Ramos (cell line): ENCODE data around the gene LGALS14.

Source experiments
- in situ Hi-C: fragments of 300-500 bp; cut with MboI; formaldehyde crosslinking; loops from one replicate; pipeline ENCODE4 v1.14.3; 2022; ENCODE audit warnings: low sequenced_read_pairs; ENCODE audit not compliant: unreplicated experiment

LGALS14 gene

GRCh38 chr19:39738814-39739213 lies 34.5 kb downstream of the LGALS14 start:
- in situ Hi-C loops: no loop called here

GRCh38 chr19:39740395-39740794 lies 36.1 kb downstream of the LGALS14 start:
- in situ Hi-C loops: no loop called here

GRCh38 chr19:39745643-39746042 lies 41.4 kb downstream of the LGALS14 start:
- in situ Hi-C loops: no loop called here

DNA sequence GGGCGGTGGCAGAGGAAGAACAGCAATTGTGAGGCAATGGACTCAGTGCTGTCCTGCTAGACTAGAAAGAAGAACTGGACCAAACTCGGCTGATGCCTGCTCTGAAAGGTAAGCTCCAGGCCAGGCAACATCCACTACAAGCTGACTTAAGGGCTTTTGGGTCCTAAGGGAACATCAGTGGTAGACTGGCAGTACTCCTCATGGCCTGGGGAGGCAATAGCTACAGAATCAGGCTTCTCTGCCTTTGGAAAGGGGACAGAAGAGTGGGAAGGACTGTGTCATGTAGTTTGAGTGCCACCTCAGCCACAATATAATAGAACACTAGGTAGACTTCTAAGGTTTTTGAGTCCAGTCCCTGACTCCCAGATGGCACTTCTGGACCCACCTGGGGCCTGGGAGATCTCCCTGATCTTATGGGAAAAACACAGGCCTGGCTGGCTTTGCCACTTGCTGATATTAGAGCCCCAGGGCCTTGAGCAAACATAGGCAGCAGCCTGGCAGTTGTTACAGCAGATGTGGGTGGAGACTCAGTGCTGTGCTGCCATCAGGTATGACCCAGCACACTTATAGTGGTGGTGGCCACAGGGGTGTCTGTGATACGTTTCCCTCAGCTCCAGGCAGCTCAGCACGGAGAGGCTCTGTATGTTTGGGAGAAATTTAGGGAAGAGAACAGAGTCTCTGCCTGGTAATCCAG lies 42.7 kb downstream of the LGALS14 start:
- in situ Hi-C loops: no loop called here

- in situ Hi-C loops: no loop called here
These were observed 45.7 kb downstream of the LGALS14 start for GRCh38 chr19:39749981-39750380.

DNA sequence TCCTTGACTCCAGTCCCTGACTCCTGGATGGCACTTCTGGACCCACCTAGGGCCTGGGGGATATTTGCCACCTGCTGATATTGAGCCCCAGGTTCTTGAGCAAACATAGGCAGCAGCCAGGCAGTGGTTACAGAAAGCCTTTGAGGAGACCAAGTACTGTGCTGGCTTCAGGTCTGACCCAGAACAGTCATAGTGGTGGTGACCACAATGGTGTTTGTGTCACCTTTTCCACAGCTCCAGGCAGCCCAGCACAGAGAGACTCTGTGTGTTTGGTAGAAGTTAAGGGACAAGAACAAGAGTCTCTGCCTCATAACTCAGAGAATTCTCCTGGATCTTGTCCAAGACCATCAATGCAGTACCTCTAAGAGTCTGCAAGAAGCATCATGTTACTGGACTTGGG lies 48.1 kb downstream of the LGALS14 start:
- in situ Hi-C loops: no loop called here

- in situ Hi-C loops: no loop called here
These were observed 48.5 kb downstream of the LGALS14 start for GRCh38 chr19:39752795-39753194.

DNA sequence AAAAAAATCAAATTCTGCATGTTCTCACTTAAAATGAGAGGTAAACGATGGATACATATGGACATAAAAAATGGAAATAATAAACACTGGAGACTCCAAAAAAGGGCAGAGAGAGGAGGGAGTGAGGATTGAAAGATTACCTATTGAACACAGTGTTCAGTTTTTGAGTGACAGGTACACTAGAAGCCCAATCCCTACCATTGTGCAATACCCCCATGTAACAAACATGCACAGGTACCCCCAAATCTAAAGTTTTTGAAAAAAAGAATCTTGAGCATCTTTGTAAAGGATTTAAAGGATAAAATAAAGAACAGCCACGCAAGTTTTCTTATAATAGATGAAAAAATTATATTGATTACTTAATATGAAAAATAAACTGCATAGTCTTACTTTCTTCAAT lies 50.3 kb downstream of the LGALS14 start:
- in situ Hi-C loops: no loop called here

GRCh38 chr19:39754971-39755370 lies 50.7 kb downstream of the LGALS14 start:
- in situ Hi-C loops: no loop called here
